ENCODE data around the gene MPST. TPM values are rescaled to one million over a fixed set of nuclear protein-coding genes. Genes with fewer than 3 reads are reported as not detected.

MPST gene
- total RNA-seq, 1 experiment from 2014 or later = 68.6 TPM

DNA sequence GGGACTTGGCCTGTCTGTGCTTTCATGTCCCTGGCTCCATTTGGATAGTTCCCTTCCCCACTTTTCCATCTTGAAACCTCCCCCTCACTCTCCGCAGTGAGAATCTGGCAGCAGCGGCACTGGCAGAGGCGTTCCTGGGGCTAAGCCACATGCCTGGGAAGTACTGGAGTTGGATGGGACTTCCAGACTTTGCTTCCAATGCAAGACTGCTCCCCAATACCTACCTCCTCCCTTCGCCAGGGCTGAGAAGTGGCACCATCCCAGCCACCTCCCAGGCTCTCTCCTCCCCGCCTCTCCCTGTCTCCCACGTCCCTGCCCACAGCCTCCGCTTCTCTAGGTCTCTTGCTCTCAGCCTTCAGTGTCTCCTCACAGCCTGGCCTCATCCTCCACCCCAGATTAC is 16.9 kb upstream of the MPST start:
- no peaks in the 10 kb centered on the region for H3K27me3 ChIP-seq (ENCODE audit: insufficient read depth, low read length)
- intact Hi-C loops (cut with micrococcal nuclease) = no loop called here
- TF ChIP-seq FOSL1 (IDR thresholded peaks at IDR 0.05; ENCODE audit: low read depth) = no peak
- no peak for TF ChIP-seq SP1 (IDR thresholded peaks at IDR 0.05; ENCODE audit: low read depth)
- no peak for TF ChIP-seq CEBPB (IDR thresholded peaks at IDR 0.05; ENCODE audit: low read depth)
- TF ChIP-seq ZNF274 (IDR thresholded peaks at IDR 0.05; ENCODE audit: low read depth, low read length) = no peak
- no peak for TF ChIP-seq REST (IDR thresholded peaks at IDR 0.05; ENCODE audit: low read depth)
- TF ChIP-seq, protein P1, sequence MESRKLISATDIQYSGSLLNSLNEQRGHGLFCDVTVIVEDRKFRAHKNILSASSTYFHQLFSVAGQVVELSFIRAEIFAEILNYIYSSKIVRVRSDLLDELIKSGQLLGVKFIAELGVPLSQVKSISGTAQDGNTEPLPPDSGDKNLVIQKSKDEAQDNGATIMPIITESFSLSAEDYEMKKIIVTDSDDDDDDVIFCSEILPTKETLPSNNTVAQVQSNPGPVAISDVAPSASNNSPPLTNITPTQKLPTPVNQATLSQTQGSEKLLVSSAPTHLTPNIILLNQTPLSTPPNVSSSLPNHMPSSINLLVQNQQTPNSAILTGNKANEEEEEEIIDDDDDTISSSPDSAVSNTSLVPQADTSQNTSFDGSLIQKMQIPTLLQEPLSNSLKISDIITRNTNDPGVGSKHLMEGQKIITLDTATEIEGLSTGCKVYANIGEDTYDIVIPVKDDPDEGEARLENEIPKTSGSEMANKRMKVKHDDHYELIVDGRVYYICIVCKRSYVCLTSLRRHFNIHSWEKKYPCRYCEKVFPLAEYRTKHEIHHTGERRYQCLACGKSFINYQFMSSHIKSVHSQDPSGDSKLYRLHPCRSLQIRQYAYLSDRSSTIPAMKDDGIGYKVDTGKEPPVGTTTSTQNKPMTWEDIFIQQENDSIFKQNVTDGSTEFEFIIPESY (IDR thresholded peaks at IDR 0.05; ENCODE audit: extremely low read depth, insufficient replicate concordance, low read length) = no peak
- TF ChIP-seq SIN3A (IDR thresholded peaks at IDR 0.05; ENCODE audit: low read depth) = no peak
- no peak for TF ChIP-seq YY1 (IDR thresholded peaks at IDR 0.05; ENCODE audit: extremely low read depth, insufficient replicate concordance, low read depth, low read length)
- H2AFZ ChIP-seq (ENCODE audit: low read depth, low read length, poor library complexity, severe bottlenecking) = no peak overlapping the region
- no peak overlapping the region for H3K27ac ChIP-seq (ENCODE audit: low read depth, low read length)
- ChIA-PET POLR2A (no interaction called here), CTCF (no interaction called here), RAD21 (ENCODE audit: low non-redundant PET in 1 of 2, low total read pairs in 2 of 2, uncharacterized antibody in 2 of 2, unreplicated experiment in 2 of 2) (no interaction called here)
- DNase-seq (ENCODE audit: low read depth, low spot score) (no peak), ATAC-seq (no peak)
- peaks cover 17 to 29% of the 10 kb centered on the region in 2 experiments for H3K4me1 ChIP-seq (ENCODE audit: control insufficient read depth in 1 of 2, insufficient read depth in 2 of 2, low read length in 2 of 2)
- H3K9me2 ChIP-seq (ENCODE audit: insufficient read depth) = no peaks in the 10 kb centered on the region
- no peaks in the 10 kb centered on the region for H3K36me3 ChIP-seq (ENCODE audit: control insufficient read depth in 1 of 2, insufficient read depth in 2 of 2, low read length in 2 of 2)
- H3K4me3 ChIP-seq (replicated peaks in 1 of 2; ENCODE audit: low read depth in 1 of 2, low read length in 2 of 2) = no peak overlapping the region
- H3K9me3 ChIP-seq (ENCODE audit: control insufficient read depth in 1 of 2, insufficient read depth in 1 of 2, low read depth in 1 of 2, low read length in 2 of 2) = peaks cover 0 to 4% of the 10 kb centered on the region in 2 experiments; a peak in 2 of 4 replicates
- H3K4me2 ChIP-seq (ENCODE audit: low read length) = no peak overlapping the region
- H3K9ac ChIP-seq (ENCODE audit: low read length) = no peak overlapping the region
- no peaks in the 10 kb centered on the region for H4K20me1 ChIP-seq (ENCODE audit: insufficient read depth)
- no peaks in the 10 kb centered on the region for H3K79me2 ChIP-seq (ENCODE audit: insufficient read depth, low read length)
- no TSS peak for BruUV-seq (replicated peaks)
